Measurements from ENCODE around the gene RIBC1.

The RIBC1 gene

DNA sequence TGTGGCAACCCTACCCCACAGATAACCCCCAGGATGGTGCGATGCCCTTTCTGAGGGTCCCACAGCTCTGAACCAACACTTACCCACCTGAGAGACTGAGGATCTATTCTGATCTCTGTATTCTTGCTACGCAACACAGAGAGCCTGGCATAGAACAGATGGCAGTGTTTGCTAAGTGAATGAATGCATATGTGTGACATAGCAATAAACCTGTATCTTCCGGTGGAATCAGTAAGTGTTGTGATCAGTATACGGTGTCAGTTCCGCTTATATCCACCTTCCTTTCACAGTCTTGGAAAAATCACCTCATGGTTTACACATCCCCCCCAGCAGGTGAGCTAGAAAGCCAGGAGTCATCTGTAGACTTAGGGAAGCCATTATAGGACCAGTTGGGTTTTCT, 17.4 kb downstream of the RIBC1 start:
- H3K4me3 ChIP-seq (ENCODE audit: low read depth, low read length) = no peak overlapping the region
- CTCF ChIA-PET = interaction anchor here (1.1 to 2.0 kb wide), 4 partner anchors 8 to 128 kb away, joined by 3 to 9 read pairs (median 4); no protein-coding TSS in a partner anchor
- TF ChIP-seq, protein P1, sequence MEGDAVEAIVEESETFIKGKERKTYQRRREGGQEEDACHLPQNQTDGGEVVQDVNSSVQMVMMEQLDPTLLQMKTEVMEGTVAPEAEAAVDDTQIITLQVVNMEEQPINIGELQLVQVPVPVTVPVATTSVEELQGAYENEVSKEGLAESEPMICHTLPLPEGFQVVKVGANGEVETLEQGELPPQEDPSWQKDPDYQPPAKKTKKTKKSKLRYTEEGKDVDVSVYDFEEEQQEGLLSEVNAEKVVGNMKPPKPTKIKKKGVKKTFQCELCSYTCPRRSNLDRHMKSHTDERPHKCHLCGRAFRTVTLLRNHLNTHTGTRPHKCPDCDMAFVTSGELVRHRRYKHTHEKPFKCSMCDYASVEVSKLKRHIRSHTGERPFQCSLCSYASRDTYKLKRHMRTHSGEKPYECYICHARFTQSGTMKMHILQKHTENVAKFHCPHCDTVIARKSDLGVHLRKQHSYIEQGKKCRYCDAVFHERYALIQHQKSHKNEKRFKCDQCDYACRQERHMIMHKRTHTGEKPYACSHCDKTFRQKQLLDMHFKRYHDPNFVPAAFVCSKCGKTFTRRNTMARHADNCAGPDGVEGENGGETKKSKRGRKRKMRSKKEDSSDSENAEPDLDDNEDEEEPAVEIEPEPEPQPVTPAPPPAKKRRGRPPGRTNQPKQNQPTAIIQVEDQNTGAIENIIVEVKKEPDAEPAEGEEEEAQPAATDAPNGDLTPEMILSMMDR (IDR thresholded peaks at IDR 0.05; ENCODE audit: insufficient read depth, low read length, missing control alignments) = no peak
- POLR2A ChIA-PET = no interaction called here
- DNase-seq (ENCODE audit: low read depth, low spot score) = no peak

DNA sequence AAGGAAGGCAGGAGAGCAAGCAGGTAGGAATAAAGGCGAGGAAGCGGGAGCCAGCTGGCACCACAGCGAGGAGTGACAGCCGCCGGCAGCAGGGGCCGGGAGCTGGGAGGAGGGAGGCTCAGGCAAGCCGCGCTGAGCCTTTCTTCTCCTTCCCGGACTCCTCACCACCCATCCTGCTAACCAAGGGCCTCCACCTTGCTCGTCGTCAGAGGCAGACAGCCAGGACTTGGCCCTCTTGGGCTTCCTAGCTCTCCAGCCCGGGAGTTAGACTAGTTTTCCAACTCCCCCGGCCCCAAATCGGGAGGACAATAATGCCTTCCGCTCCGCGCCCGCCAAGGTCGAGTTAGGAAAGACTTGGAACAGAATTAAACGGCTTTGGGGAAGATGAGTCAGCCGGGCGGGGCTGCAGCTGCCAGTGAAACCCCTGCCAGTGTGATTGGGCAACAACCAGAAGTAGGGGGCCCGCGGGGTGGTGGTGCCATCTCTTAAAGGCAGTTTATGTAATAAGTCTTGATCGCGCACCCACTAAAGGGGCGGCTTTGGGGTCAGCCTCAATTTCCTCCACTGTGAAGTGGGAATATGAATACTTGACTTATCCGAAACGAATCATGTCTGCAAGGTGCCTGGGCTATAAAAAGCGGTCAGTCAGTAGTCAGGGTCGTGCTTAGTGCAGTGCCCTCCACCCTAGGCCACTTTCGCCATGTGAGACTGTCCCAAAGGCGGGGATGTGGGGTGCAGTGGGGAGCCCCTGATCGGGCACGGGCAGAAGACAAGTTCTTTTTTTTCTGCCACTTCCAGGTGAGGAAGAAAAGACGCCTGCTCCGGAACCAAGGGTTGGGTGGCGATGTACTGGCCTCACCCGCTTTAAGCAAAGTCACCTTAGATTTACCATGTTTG, 18.2 kb downstream of the RIBC1 start:
- TF ChIP-seq, protein P1 (IDR thresholded peaks at IDR 0.05; ENCODE audit: insufficient read depth, low read length, missing control alignments) = no peak
- ChIA-PET CTCF (interaction anchor here (1.1 to 2.1 kb wide), 4 partner anchors 9 to 128 kb away, joined by 3 to 5 read pairs (median 4); no protein-coding TSS in a partner anchor), POLR2A (interaction anchor here (1.0 kb wide), 1 partner anchor 18 kb away, joined by 3 read pairs; the partner anchor contains the start of genes RIBC1 and SMC1A)
- peak overlapping the region; percentile 45 for H3K4me3 ChIP-seq (ENCODE audit: low read depth, low read length)
- DNase-seq (ENCODE audit: low read depth, low spot score) = no peak

DNA sequence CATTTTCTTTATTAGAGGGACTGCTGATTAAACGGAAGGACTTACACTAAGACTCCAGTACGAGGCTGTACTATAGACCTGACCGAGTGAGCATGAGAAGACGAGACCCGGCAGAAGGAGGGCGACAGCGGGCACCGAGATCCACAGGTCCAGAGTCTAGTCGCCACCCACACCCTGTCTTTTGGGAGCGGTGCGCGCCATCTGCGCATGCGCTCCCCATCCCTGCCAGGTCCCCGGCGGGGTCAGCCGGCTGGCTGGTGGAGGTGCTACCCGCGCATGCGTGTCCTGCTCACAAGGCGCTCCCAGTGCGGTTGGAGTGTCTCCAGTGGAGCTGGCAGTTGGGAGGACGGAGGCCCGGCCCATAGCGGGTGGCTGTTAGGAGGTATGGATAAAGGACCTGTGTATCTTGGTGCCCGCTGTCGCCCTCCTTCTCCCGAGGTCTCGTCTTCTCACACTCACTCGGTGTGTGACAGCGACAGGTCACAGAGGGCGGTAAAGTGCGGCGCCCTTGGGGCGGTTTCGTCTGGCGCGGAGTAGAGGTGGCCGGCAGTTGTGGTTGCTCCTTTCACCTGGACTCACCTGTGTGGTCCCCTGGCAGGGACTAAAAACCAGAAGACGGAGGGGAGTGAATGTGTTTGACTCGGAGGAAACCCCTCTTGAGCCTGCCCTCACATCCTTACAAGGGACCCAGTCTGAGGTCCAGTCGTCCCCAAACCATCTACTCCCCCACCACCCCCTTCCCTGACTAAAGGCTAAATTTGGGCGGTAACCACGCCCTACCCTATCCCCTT, 19.1 kb downstream of the RIBC1 start:
- TF ChIP-seq, protein P1 (IDR thresholded peaks at IDR 0.05; ENCODE audit: insufficient read depth, low read length, missing control alignments) = no peak
- no peak for DNase-seq (ENCODE audit: low read depth, low spot score)
- H3K4me3 ChIP-seq (ENCODE audit: low read depth, low read length) = peak overlapping the region; percentile 45
- POLR2A ChIA-PET = interaction anchor here (1.0 kb wide), 1 partner anchor 19 kb away, joined by 3 read pairs; the partner anchor contains the start of genes RIBC1 and SMC1A
- CTCF ChIA-PET = interaction anchor here (2.1 kb wide), 1 partner anchor 10 kb away, joined by 5 read pairs; no protein-coding TSS in a partner anchor

DNA sequence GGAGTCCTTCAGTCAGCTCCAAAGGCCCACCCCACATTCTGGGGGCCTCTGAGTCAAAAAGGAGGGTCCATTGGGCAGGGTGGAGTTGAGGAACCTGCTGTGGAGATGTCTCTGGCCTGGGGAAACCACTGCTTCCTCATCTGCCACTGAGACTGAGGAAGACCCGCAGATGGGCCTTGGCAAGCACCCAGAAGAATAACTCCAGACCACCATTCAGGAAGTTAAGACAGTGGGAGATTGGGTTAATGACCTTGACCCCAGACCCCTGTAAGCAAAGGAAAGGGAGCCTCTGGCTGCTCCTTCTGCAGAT, 19.6 kb downstream of the RIBC1 start:
- TF ChIP-seq, protein P1 (IDR thresholded peaks at IDR 0.05; ENCODE audit: insufficient read depth, low read length, missing control alignments) = no peak
- POLR2A ChIA-PET = interaction anchor here (1.0 kb wide), 1 partner anchor 20 kb away, joined by 3 read pairs; the partner anchor contains the start of genes RIBC1 and SMC1A
- peak overlapping the region; percentile 45 for H3K4me3 ChIP-seq (ENCODE audit: low read depth, low read length)
- CTCF ChIA-PET = interaction anchor here (2.1 kb wide), 1 partner anchor 9 kb away, joined by 5 read pairs; no protein-coding TSS in a partner anchor
- DNase-seq (ENCODE audit: low read depth, low spot score) = no peak

DNA sequence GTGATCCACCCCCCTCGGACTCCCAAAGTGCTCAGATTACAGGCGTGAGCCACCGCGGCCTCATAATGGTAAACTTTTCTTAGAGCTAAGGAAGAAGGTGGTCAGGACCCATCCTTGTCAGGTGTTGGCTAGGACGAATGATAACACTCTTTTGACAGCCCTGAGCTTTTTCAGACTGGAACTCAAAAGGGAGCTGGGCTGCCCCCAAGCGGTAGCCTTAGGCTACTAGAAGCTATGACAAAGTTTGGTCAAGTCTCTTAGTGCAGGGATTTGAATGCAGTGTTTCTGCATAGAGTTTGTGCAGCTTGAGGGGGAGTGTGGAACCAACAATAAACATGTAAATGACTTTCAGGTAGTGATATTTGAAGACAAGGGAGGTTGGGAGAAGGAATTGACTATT, 23.3 kb downstream of the RIBC1 start:
- H3K4me3 ChIP-seq (ENCODE audit: low read depth, low read length) = no peak overlapping the region
- TF ChIP-seq, protein P1 (IDR thresholded peaks at IDR 0.05; ENCODE audit: insufficient read depth, low read length, missing control alignments) = peak; percentile 52
- DNase-seq (ENCODE audit: low read depth, low spot score) = no peak
- CTCF ChIA-PET = interaction anchor here (0.9 to 6.2 kb wide), 19 partner anchors 9 to 196 kb away, joined by 3 to 71 read pairs (median 4); partner anchors contain the start of genes RIBC1 and SMC1A
- POLR2A ChIA-PET = no interaction called here
